GM18519 (cell line): Measurements from ENCODE around the gene CCDC188.

ENCODE experiments used
- ATAC-seq: cut with Tn5 transposase; IDR thresholded peaks from one replicate; pipeline ENCODE4 v1.9.1; 2021; ENCODE audit warnings: mild to moderate bottlenecking, moderate library complexity; ENCODE audit not compliant: unreplicated experiment, low FRiP score

Gene CCDC188

GRCh38 chr22:20153945-20154344, 3.1 kb upstream of the CCDC188 start:
- ATAC-seq, result no peak

- ATAC-seq, result no peak
Observed at GRCh38 chr22:20152464-20152890, 1.6 kb upstream of the CCDC188 start.

GRCh38 chr22:20151276-20151588, 377 bp upstream of the CCDC188 start:
- no peak for ATAC-seq

GRCh38 chr22:20149257-20150250, 1.3 kb downstream of the CCDC188 start:
- no peak for ATAC-seq

- ATAC-seq, result no peak
Observed at GRCh38 chr22:20148414-20148813, 2.4 kb downstream of the CCDC188 start.

GRCh38 chr22:20147237-20147988, 3.4 kb downstream of the CCDC188 start:
- no peak for ATAC-seq

GRCh38 chr22:20146777-20147176, 4.1 kb downstream of the CCDC188 start:
- no peak for ATAC-seq

- ATAC-seq, result no peak
Observed at GRCh38 chr22:20145832-20146223, 5.0 kb downstream of the CCDC188 start.

- no peak for ATAC-seq
Observed at GRCh38 chr22:20145206-20145831, 5.5 kb downstream of the CCDC188 start.

GRCh38 chr22:20143883-20144665, 6.8 kb downstream of the CCDC188 start:
- ATAC-seq, result no peak

GRCh38 chr22:20142711-20143621, 7.9 kb downstream of the CCDC188 start:
- no peak for ATAC-seq

- ATAC-seq, result no peak
Observed at GRCh38 chr22:20141186-20142077, 9.4 kb downstream of the CCDC188 start.

- no peak for ATAC-seq
Observed at GRCh38 chr22:20140521-20140964, 10.3 kb downstream of the CCDC188 start.

- ATAC-seq, result no peak
Observed at GRCh38 chr22:20140107-20140445, 10.8 kb downstream of the CCDC188 start.

GRCh38 chr22:20139391-20140106, 11.3 kb downstream of the CCDC188 start:
- no peak for ATAC-seq

- ATAC-seq, result no peak
Observed at GRCh38 chr22:20138868-20139267, 12.0 kb downstream of the CCDC188 start.

- no peak for ATAC-seq
Observed at GRCh38 chr22:20138417-20138738, 12.5 kb downstream of the CCDC188 start.
